Measurements from ENCODE around the gene AZU1. TPM values are rescaled to one million over a fixed set of nuclear protein-coding genes. Genes with fewer than 3 reads are reported as not detected.

The AZU1 gene
- polyA plus RNA-seq, 2 of the 4 experiments (the other 2 are of a cell fraction), result 0.31 to 0.32 TPM

DNA sequence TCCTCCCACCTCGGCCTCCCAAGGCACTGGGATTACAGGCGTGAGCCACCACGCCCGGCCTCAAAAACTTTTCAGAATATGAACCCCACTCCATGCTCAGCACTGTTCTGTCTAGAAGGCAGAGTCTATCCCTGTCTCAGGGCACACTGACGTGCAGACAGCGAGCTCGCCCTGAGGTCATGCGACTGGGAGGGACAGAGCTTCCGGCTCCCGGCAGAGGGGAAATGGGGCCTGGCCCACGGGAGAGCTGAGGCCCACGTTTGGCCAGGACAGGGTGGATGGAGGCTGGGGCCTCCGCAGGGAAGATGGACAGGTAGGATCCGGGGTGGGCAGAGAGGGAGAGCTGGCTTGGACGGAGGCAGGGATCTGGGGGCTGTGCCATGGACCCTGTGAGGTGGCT is 2.8 kb upstream of the AZU1 start:
- TF ChIP-seq CEBPB (IDR thresholded peaks at IDR 0.05) (no peak), MAFK (IDR thresholded peaks at IDR 0.05; ENCODE audit: partially characterized antibody) (no peak), HOXB13 (CRISPR knock-in tag; IDR thresholded peaks at IDR 0.05; ENCODE audit: low read depth) (no peak), EHF (CRISPR knock-in tag; IDR thresholded peaks at IDR 0.05) (no peak), JUNB (IDR thresholded peaks at IDR 0.05) (no peak), MAZ (IDR thresholded peaks at IDR 0.05; ENCODE audit: borderline replicate concordance, low read depth, low read length) (no peak), TP53 (CRISPR knock-in tag; IDR thresholded peaks at IDR 0.05) (no peak), CHD2 (IDR thresholded peaks at IDR 0.05; ENCODE audit: low read length, partially characterized antibody) (no peak), RNF2 (IDR thresholded peaks at IDR 0.05; ENCODE audit: borderline replicate concordance, low read depth) (no peak), PHF8 (IDR thresholded peaks at IDR 0.05; ENCODE audit: borderline replicate concordance, low read depth) (no peak), GATA3 (IDR thresholded peaks at IDR 0.05; ENCODE audit: borderline replicate concordance) (no peak), POLR2A (IDR thresholded peaks at IDR 0.05; ENCODE audit: low read length) (no peak), EHMT2 (IDR thresholded peaks at IDR 0.05; ENCODE audit: low read depth) (no peak)
- TF ChIP-seq, protein P1, sequence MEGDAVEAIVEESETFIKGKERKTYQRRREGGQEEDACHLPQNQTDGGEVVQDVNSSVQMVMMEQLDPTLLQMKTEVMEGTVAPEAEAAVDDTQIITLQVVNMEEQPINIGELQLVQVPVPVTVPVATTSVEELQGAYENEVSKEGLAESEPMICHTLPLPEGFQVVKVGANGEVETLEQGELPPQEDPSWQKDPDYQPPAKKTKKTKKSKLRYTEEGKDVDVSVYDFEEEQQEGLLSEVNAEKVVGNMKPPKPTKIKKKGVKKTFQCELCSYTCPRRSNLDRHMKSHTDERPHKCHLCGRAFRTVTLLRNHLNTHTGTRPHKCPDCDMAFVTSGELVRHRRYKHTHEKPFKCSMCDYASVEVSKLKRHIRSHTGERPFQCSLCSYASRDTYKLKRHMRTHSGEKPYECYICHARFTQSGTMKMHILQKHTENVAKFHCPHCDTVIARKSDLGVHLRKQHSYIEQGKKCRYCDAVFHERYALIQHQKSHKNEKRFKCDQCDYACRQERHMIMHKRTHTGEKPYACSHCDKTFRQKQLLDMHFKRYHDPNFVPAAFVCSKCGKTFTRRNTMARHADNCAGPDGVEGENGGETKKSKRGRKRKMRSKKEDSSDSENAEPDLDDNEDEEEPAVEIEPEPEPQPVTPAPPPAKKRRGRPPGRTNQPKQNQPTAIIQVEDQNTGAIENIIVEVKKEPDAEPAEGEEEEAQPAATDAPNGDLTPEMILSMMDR (IDR thresholded peaks at IDR 0.05), result no peak
- TF ChIP-seq, protein P2, sequence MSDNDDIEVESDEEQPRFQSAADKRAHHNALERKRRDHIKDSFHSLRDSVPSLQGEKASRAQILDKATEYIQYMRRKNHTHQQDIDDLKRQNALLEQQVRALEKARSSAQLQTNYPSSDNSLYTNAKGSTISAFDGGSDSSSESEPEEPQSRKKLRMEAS (IDR thresholded peaks at IDR 0.05), result no peak
- TF ChIP-seq, protein P3, sequence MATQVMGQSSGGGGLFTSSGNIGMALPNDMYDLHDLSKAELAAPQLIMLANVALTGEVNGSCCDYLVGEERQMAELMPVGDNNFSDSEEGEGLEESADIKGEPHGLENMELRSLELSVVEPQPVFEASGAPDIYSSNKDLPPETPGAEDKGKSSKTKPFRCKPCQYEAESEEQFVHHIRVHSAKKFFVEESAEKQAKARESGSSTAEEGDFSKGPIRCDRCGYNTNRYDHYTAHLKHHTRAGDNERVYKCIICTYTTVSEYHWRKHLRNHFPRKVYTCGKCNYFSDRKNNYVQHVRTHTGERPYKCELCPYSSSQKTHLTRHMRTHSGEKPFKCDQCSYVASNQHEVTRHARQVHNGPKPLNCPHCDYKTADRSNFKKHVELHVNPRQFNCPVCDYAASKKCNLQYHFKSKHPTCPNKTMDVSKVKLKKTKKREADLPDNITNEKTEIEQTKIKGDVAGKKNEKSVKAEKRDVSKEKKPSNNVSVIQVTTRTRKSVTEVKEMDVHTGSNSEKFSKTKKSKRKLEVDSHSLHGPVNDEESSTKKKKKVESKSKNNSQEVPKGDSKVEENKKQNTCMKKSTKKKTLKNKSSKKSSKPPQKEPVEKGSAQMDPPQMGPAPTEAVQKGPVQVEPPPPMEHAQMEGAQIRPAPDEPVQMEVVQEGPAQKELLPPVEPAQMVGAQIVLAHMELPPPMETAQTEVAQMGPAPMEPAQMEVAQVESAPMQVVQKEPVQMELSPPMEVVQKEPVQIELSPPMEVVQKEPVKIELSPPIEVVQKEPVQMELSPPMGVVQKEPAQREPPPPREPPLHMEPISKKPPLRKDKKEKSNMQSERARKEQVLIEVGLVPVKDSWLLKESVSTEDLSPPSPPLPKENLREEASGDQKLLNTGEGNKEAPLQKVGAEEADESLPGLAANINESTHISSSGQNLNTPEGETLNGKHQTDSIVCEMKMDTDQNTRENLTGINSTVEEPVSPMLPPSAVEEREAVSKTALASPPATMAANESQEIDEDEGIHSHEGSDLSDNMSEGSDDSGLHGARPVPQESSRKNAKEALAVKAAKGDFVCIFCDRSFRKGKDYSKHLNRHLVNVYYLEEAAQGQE (IDR thresholded peaks at IDR 0.05), result no peak
- TF ChIP-seq, protein P4, sequence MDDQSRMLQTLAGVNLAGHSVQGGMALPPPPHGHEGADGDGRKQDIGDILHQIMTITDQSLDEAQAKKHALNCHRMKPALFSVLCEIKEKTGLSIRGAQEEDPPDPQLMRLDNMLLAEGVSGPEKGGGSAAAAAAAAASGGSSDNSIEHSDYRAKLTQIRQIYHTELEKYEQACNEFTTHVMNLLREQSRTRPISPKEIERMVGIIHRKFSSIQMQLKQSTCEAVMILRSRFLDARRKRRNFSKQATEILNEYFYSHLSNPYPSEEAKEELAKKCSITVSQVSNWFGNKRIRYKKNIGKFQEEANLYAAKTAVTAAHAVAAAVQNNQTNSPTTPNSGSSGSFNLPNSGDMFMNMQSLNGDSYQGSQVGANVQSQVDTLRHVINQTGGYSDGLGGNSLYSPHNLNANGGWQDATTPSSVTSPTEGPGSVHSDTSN (IDR thresholded peaks at IDR 0.05), result no peak
- TF ChIP-seq, protein P5, sequence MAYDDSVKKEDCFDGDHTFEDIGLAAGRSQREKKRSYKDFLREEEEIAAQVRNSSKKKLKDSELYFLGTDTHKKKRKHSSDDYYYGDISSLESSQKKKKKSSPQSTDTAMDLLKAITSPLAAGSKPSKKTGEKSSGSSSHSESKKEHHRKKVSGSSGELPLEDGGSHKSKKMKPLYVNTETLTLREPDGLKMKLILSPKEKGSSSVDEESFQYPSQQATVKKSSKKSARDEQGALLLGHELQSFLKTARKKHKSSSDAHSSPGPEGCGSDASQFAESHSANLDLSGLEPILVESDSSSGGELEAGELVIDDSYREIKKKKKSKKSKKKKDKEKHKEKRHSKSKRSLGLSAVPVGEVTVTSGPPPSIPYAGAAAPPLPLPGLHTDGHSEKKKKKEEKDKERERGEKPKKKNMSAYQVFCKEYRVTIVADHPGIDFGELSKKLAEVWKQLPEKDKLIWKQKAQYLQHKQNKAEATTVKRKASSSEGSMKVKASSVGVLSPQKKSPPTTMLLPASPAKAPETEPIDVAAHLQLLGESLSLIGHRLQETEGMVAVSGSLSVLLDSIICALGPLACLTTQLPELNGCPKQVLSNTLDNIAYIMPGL (CRISPR knock-in tag; IDR thresholded peaks at IDR 0.05; ENCODE audit: borderline replicate concordance), result no peak
- TF ChIP-seq, protein P6, sequence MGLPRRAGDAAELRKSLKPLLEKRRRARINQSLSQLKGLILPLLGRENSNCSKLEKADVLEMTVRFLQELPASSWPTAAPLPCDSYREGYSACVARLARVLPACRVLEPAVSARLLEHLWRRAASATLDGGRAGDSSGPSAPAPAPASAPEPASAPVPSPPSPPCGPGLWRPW (IDR thresholded peaks at IDR 0.05), result no peak
- DNase-seq (ENCODE audit: low read depth in 1 of 2, low spot score in 1 of 2), result no peak
- ChIA-PET POLR2A (no interaction called here), CTCF (no interaction called here)
- Histone ChIP-seq H3K4me2 (no peak overlapping the region), H3K27ac (no peak overlapping the region), H3K9me3 (no peaks in the 10 kb centered on the region), H3K4me1 (peaks cover 7% of the 10 kb centered on the region; the same call in 2 of the 3 replicates), H3K4me3 (no peak overlapping the region)
- no peak for FAIRE-seq
- no peak for ATAC-seq
- WGBS (ENCODE audit: missing lambda C conversion rate), result 91% methylated on average over 13 of the region's 15 CpGs
